CD14-positive monocyte (primary cell): ENCODE data around the gene CDK2. TPM values are rescaled to one million over a fixed set of nuclear protein-coding genes. Genes with fewer than 3 reads are reported as not detected.
A peak's percentile ranks its signal among the peaks of the same experiment; 100 is the strongest.

Experiments
- DNase-seq, 3 donors: peaks; one replicate each; pipeline ENCODE4 v3.0.0-alpha.2; 2011 to 2022
- H2AFZ ChIP-seq: 2 replicates; pipeline ENCODE4 v1.6.0; 2012; ENCODE audit warnings: mild to moderate bottlenecking, low read depth, low read length, inconsistent platforms; ENCODE audit not compliant: insufficient read depth, poor library complexity, severe bottlenecking
- H3K27ac ChIP-seq, 2 donors: 1 replicate in 1 of 2; 2 replicates in 1 of 2; pipeline ENCODE4 v1.5.1; 2012 to 2013; ENCODE audit warnings: low read length in 2 of 2, control low read depth in 1 of 2, inconsistent platforms in 1 of 2, low read depth in 1 of 2, mild to moderate bottlenecking in 1 of 2
- H3K27me3 ChIP-seq, 2 donors: one replicate each; pipeline versions ENCODE4 v1.6.0 to v1.6.1; 2011 to 2013; ENCODE audit warnings: low read length in 2 of 2; ENCODE audit not compliant: control insufficient read depth in 2 of 2, insufficient read depth in 2 of 2
- H3K36me3 ChIP-seq, 2 donors: replicated peaks in 1 of 2; 1 replicate in 1 of 2; 2 replicates in 1 of 2; pipeline versions ENCODE4 v1.5.1 to v1.6.1; 2012 to 2013; ENCODE audit warnings: low read length in 2 of 2, control low read depth in 1 of 2, inconsistent platforms in 1 of 2, mild to moderate bottlenecking in 1 of 2; ENCODE audit not compliant: insufficient read depth in 2 of 2, control insufficient read depth in 1 of 2
- H3K4me1 ChIP-seq, 2 donors: 1 replicate in 1 of 2; 2 replicates in 1 of 2; pipeline versions ENCODE4 v1.5.1 to v1.6.1; 2012 to 2013; ENCODE audit warnings: low read length in 2 of 2, control low read depth in 1 of 2, inconsistent platforms in 1 of 2, mild to moderate bottlenecking in 1 of 2, moderate library complexity in 1 of 2; ENCODE audit not compliant: insufficient read depth in 2 of 2, control insufficient read depth in 1 of 2
- H3K4me2 ChIP-seq: replicated peaks from 2 replicates; pipeline ENCODE3; 2012; ENCODE audit warnings: low read length, moderate library complexity, mild to moderate bottlenecking; ENCODE audit not compliant: poor library complexity, severe bottlenecking; ENCODE audit errors: extremely low read depth
- H3K4me3 ChIP-seq, 3 experiments: fragments of 200-600 bp in 1 of 3; sonication (generic) in 1 of 3; replicated peaks in 1 of 3; 1 replicate in 2 of 3; 2 replicates in 1 of 3; pipeline ENCODE4 v1.5.1; 2011 to 2013; ENCODE audit warnings: low read length in 3 of 3, mild to moderate bottlenecking in 3 of 3, control low read depth in 2 of 3, low read depth in 2 of 3, inconsistent platforms in 1 of 3, moderate library complexity in 1 of 3
- H3K79me2 ChIP-seq: 2 replicates; pipeline ENCODE4 v1.6.0; 2012; ENCODE audit warnings: mild to moderate bottlenecking, control low read depth, inconsistent platforms, low read length, moderate library complexity; ENCODE audit not compliant: insufficient read depth
- H3K9ac ChIP-seq: 2 replicates; pipeline ENCODE4 v1.6.0; 2017; ENCODE audit warnings: low read length, mild to moderate bottlenecking; ENCODE audit not compliant: insufficient read depth, poor library complexity, severe bottlenecking
- H3K9me3 ChIP-seq, 2 donors: replicated peaks in 1 of 2; 1 replicate in 1 of 2; 2 replicates in 1 of 2; pipeline versions ENCODE4 v1.5.1 to v1.6.1; 2012 to 2013; ENCODE audit warnings: low read length in 2 of 2, control low read depth in 1 of 2; ENCODE audit not compliant: control insufficient read depth in 1 of 2, insufficient read depth in 1 of 2
- H4K20me1 ChIP-seq: 2 replicates; pipeline ENCODE4 v1.6.0; 2012; ENCODE audit warnings: mild to moderate bottlenecking, low read length, control low read depth, moderate library complexity; ENCODE audit not compliant: insufficient read depth
- H3K27ac Mint-ChIP-seq, 7 donors: one replicate each; pipeline ENCODE4 v1.8.0; 2020; ENCODE audit warnings: mild to moderate bottlenecking in 7 of 7, mixed read lengths in 7 of 7, moderate library complexity in 6 of 7, inconsistent platforms in 2 of 7
- H3K27me3 Mint-ChIP-seq, 3 donors: one replicate each; pipeline ENCODE4 v1.8.0; 2021 to 2022; ENCODE audit warnings: low read depth in 3 of 3, mild to moderate bottlenecking in 3 of 3, mixed read lengths in 3 of 3, moderate library complexity in 3 of 3, inconsistent platforms in 1 of 3
- H3K36me3 Mint-ChIP-seq, 2 donors: one replicate each; pipeline ENCODE4 v1.8.0; 2020; ENCODE audit warnings: mixed read lengths in 2 of 2, inconsistent platforms in 1 of 2, mild to moderate bottlenecking in 1 of 2
- H3K4me1 Mint-ChIP-seq: one replicate; pipeline ENCODE4 v1.8.0; 2020; ENCODE audit warnings: mild to moderate bottlenecking, mixed read lengths
- H3K4me3 Mint-ChIP-seq, 2 donors: one replicate each; pipeline ENCODE4 v1.8.0; 2020; ENCODE audit warnings: mild to moderate bottlenecking in 2 of 2, mixed read lengths in 2 of 2, moderate library complexity in 1 of 2
- H3K9me3 Mint-ChIP-seq, 7 donors: one replicate each; pipeline ENCODE4 v1.8.0; 2020 to 2022; ENCODE audit warnings: mixed read lengths in 7 of 7, mild to moderate bottlenecking in 6 of 7, moderate library complexity in 6 of 7, inconsistent platforms in 2 of 7
- WGBS: methylation state at CpG from one replicate; pipeline ENCODE4 v1.1.5; 2013; ENCODE audit warnings: missing lambda C conversion rate; ENCODE audit not compliant: insufficient coverage; 5-methylcytosine and 5-hydroxymethylcytosine counted together
- intact Hi-C, 2 donors: fragments of 100-400 bp; cut with micrococcal nuclease; formaldehyde crosslinking; loops; one replicate each; pipeline versions ENCODE4 v1.15.0 to v1.15.1; 2023
- polyA plus RNA-seq, 3 donors: library from polyadenylated mRNA; depleted of rRNA in 1 of 3; unstranded in 2 of 3; stranded (reverse) in 1 of 3; fragments of 300-500 nt in 2 of 3; fragments of >200 nt in 1 of 3; fragmentation: Illumina TruSeq in 2 of 3; gene quantifications; 1 replicate in 2 of 3; 2 replicates in 1 of 3; pipeline ENCODE4 v1.2.3, GENCODE V29; 2012 to 2021
- TF ChIP-seq, protein P1 (sequence below): fragments of 200-600 bp; IDR thresholded peaks from one replicate; pipeline ENCODE4 v1.8.0; 2022; ENCODE audit warnings: antibody characterized with exemption, mild to moderate bottlenecking

The CDK2 gene
- polyA plus RNA-seq, 3 donors, result 4.1 to 11.8 (median 4.7) TPM

GRCh38 chr12:55925371-55925770 lies 41.3 kb upstream of the CDK2 start:
- Histone ChIP-seq H3K4me1 (peaks cover 34 to 39% of the 10 kb centered on the region in 2 donors), H3K4me3 (no peak overlapping the region), H3K9me3 (no peaks in the 10 kb centered on the region), H3K9ac (no peak overlapping the region), H4K20me1 (peaks cover 37% of the 10 kb centered on the region), H3K36me3 (peaks cover 6 to 21% of the 10 kb centered on the region in 2 donors), H3K27me3 (no peaks in the 10 kb centered on the region), H3K27ac (no peak overlapping the region), H2AFZ (no peak overlapping the region), H3K4me2 (no peak overlapping the region), H3K79me2 (peaks cover 95% of the 10 kb centered on the region)
- Mint-ChIP-seq H3K27me3 (no peaks in the 10 kb centered on the region), H3K4me1 (peaks cover 40% of the 10 kb centered on the region), H3K9me3 (no peaks in the 10 kb centered on the region), H3K4me3 (no peak overlapping the region), H3K36me3 (peaks cover 20 to 31% of the 10 kb centered on the region in 2 donors), H3K27ac (peak overlapping the region in 3 of 7 donors; percentile 33 to 95 (median 51))
- TF ChIP-seq, protein P1, sequence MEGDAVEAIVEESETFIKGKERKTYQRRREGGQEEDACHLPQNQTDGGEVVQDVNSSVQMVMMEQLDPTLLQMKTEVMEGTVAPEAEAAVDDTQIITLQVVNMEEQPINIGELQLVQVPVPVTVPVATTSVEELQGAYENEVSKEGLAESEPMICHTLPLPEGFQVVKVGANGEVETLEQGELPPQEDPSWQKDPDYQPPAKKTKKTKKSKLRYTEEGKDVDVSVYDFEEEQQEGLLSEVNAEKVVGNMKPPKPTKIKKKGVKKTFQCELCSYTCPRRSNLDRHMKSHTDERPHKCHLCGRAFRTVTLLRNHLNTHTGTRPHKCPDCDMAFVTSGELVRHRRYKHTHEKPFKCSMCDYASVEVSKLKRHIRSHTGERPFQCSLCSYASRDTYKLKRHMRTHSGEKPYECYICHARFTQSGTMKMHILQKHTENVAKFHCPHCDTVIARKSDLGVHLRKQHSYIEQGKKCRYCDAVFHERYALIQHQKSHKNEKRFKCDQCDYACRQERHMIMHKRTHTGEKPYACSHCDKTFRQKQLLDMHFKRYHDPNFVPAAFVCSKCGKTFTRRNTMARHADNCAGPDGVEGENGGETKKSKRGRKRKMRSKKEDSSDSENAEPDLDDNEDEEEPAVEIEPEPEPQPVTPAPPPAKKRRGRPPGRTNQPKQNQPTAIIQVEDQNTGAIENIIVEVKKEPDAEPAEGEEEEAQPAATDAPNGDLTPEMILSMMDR, result no peak
- no peak for DNase-seq
- WGBS, result 72% methylated on average over 3 of the region's 4 CpGs
- intact Hi-C loops, result loop anchor here (5.0 kb wide), 3 partner anchors 47 to 188 kb away; partner anchors contain the start of genes ORMDL2 (in 1 of the 2), RAB5B (in 1 of the 2) and SARNP (in 1 of the 2)

- H3K4me1 ChIP-seq, result peaks cover 41 to 46% of the 10 kb centered on the region in 2 donors
- TF ChIP-seq, protein P1, result no peak
- no peak for DNase-seq
- H2AFZ ChIP-seq, result peak overlapping the region; percentile 77
- no peaks in the 10 kb centered on the region for H3K9me3 Mint-ChIP-seq
- peak overlapping the region; percentile 85 to 92 for H3K27ac ChIP-seq
- no peaks in the 10 kb centered on the region for H3K27me3 ChIP-seq
- no peaks in the 10 kb centered on the region for H3K9me3 ChIP-seq
- peaks cover 95% of the 10 kb centered on the region for H3K79me2 ChIP-seq
- WGBS, result 0% methylated on average over 3 of the region's 10 CpGs
- H3K36me3 ChIP-seq, result peaks cover 3 to 20% of the 10 kb centered on the region in 2 donors
- H3K36me3 Mint-ChIP-seq, result peaks cover 18 to 31% of the 10 kb centered on the region in 2 donors
- H3K4me3 ChIP-seq, result peak overlapping the region; percentile 65 to 93 (median 91)
- H4K20me1 ChIP-seq, result peaks cover 30% of the 10 kb centered on the region
- H3K9ac ChIP-seq, result peak overlapping the region; percentile 85
- peak overlapping the region; percentile 95 to 99 (median 97) for H3K27ac Mint-ChIP-seq
- H3K4me2 ChIP-seq, result peak overlapping the region; percentile 83
- peaks cover 0 to 2% (median 0%) of the 10 kb centered on the region in 3 donors for H3K27me3 Mint-ChIP-seq
- intact Hi-C loops, result loop anchor here (2.0 to 5.0 kb wide), 5 partner anchors 46 to 189 kb away; partner anchors contain the start of genes DNAJC14 (in 1 of the 2), ORMDL2 (in 1 of the 2), RAB5B (in 1 of the 2) and SARNP (in 1 of the 2)
- peaks cover 48% of the 10 kb centered on the region for H3K4me1 Mint-ChIP-seq
- peak overlapping the region; percentile 96 to 98 for H3K4me3 Mint-ChIP-seq
Observed at GRCh38 chr12:55925870-55926737, 40.5 kb upstream of the CDK2 start.
